Heart left ventricle (tissue), 16 donors: ENCODE data around the gene UFC1. TPM values are rescaled to one million over a fixed set of nuclear protein-coding genes. Genes with fewer than 3 reads are reported as not detected.

ENCODE experiments used
- ATAC-seq, 4 donors: fragments of 200-7000 bp; cut with Tn5 transposase; one replicate each; pipeline ENCODE4 v1.9.1; 2020 to 2022; ENCODE audit warnings: moderate library complexity in 4 of 4, mild to moderate bottlenecking in 3 of 4, moderate number of reproducible peaks in 1 of 4
- DNase-seq, 5 donors: peaks; one replicate each; pipeline ENCODE4 v3.0.0-alpha.2; 2020
- H3K27ac ChIP-seq, 12 donors: fragments of 200-600 bp; sonication (generic) in 4 of 12; one replicate each; pipeline versions ENCODE4 v1.5.0 to v1.8.0; 2016 to 2022; ENCODE audit warnings: mild to moderate bottlenecking in 2 of 12
- H3K27me3 ChIP-seq, 9 donors: fragments of 200-600 bp; sonication (generic) in 2 of 9; one replicate each; pipeline versions ENCODE4 v1.5.1 to v1.8.0; 2016 to 2022; ENCODE audit warnings: mild to moderate bottlenecking in 3 of 9
- H3K36me3 ChIP-seq, 9 donors: fragments of 200-600 bp; sonication (generic) in 2 of 9; one replicate each; pipeline versions ENCODE4 v1.5.0 to v1.8.0; 2018 to 2022; ENCODE audit warnings: mild to moderate bottlenecking in 2 of 9
- H3K4me1 ChIP-seq, 12 donors: fragments of 200-600 bp; sonication (generic) in 4 of 12; one replicate each; pipeline versions ENCODE4 v1.5.0 to v1.8.0; 2016 to 2022; ENCODE audit warnings: mild to moderate bottlenecking in 3 of 12
- H3K4me3 ChIP-seq, 12 donors: fragments of 200-600 bp; sonication (generic) in 4 of 12; one replicate each; pipeline versions ENCODE4 v1.5.0 to v1.8.0; 2017 to 2022; ENCODE audit warnings: mild to moderate bottlenecking in 9 of 12, moderate library complexity in 4 of 12
- H3K9me3 ChIP-seq, 12 donors: fragments of 200-600 bp; sonication (generic) in 4 of 12; one replicate each; pipeline versions ENCODE4 v1.5.0 to v1.8.0; 2016 to 2022; ENCODE audit warnings: mild to moderate bottlenecking in 1 of 12
- CTCF ChIP-seq, 12 donors: fragments of 200-600 bp; sonication (generic) in 4 of 12; IDR thresholded peaks; one replicate each; pipeline versions ENCODE4 v1.5.0 to v1.8.0; 2018 to 2022; ENCODE audit warnings: antibody characterized with exemption in 12 of 12, mild to moderate bottlenecking in 5 of 12
- POLR2A ChIP-seq, 2 donors: fragments of 450-650 bp; IDR thresholded peaks; one replicate each; pipeline ENCODE4 v1.6.1; 2017; ENCODE audit warnings: antibody characterized with exemption in 2 of 2, mild to moderate bottlenecking in 2 of 2, moderate library complexity in 2 of 2
- WGBS, 4 donors: extraction: QIAGEN DNeasy Blood & Tissue Kit in 2 of 4; methylation state at CpG; one replicate each; pipeline versions ENCODE4 v1.1.5 to v1.1.7; 2013 to 2018; 5-methylcytosine and 5-hydroxymethylcytosine counted together
- intact Hi-C, 10 donors: fragments of 100-400 bp; cut with DNase I; formaldehyde crosslinking; loops; one replicate each; pipeline versions ENCODE4 v1.11.1 to v1.14.2; 2022
- polyA plus RNA-seq, 2 donors: library from polyadenylated mRNA; stranded (reverse); fragments of 200-250 nt; gene quantifications; one replicate each; pipeline ENCODE4 v1.2.3, GENCODE V29; 2013
- total RNA-seq, 9 donors: library from RNA; depleted of rRNA in 2 of 9; stranded (reverse); fragments of >200 nt in 2 of 9; fragmentation: NEBNext Ultra II Directional in 3 of 9; extraction: Animal tissue kit (Norgen Biotek cat#: 25700) in 3 of 9; gene quantifications; one replicate each; pipeline versions ENCODE4 v1.1.0 to v1.2.4, GENCODE V29; 2016 to 2023
- donor health status: ischemic (EF 13 %, LVEDD 7.1; RV severe dilation, severe dysfunction).
- donor health status: healthy with polysubstance abuse.
- donor health status: DM: no; HTN: yes; CAD: no.
- donor health status: DM: no; HTN: no; CAD: no.
- donor health status: ischemic (EF 25% LVEDD 6.9; RV normal size, moderate dysfunction).
- donor health status: ischemic (EF 25% LVEDD 5.7; RV mildly dilated, moderate dysfunction).
- donor health status: healthy.
- donor health status: DM: yes; HTN: yes; CAD: no.
- donor health status: ischemic (EF 35%, LVEDD 5.7; RV mildly dilated, moderate dysfunction).
- donor health status: nonischemic (EF 11% LVEDD 7.7; RV severe dilation, severe dysfunction).
- donor health status: DM: yes; HTN: yes; CAD: no.
- donor health status: PGD.
- donor health status: ischemic (EF 29% LVEDD 5.4; RV normal size, mild dysfunction).
- donor health status: nonischemic (EF 23%, LVEDD 6.1; RV moderate dilation, normal function).

Gene UFC1
- total and polyA plus RNA-seq, 11 donors = 54.4 to 131 (median 73.2) TPM

- peaks cover 0 to 83% (median 70%) of the 10 kb centered on the region in 9 donors for H3K36me3 ChIP-seq
- no peak for TF ChIP-seq POLR2A (IDR thresholded peaks at IDR 0.05)
- no peak for TF ChIP-seq CTCF (IDR thresholded peaks at IDR 0.05)
- 82 to 88% (median 84%) methylated on average over 12 of the region's 12 CpGs for WGBS, 4 donors
- H3K27ac ChIP-seq = peak overlapping the region in 4 of 12 donors; percentile 51 to 73 (median 61)
- ATAC-seq (no peak), DNase-seq (no peak)
- intact Hi-C loops = no loop called here
- H3K4me3 ChIP-seq = no peak overlapping the region
- no peaks in the 10 kb centered on the region for H3K27me3 ChIP-seq
- H3K9me3 ChIP-seq = no peaks in the 10 kb centered on the region
- H3K4me1 ChIP-seq = peaks cover 6 to 44% (median 30%) of the 10 kb centered on the region in 12 donors
These were observed 17.9 kb downstream of the UFC1 start for GRCh38 chr1:161171696-161172095.

DNA sequence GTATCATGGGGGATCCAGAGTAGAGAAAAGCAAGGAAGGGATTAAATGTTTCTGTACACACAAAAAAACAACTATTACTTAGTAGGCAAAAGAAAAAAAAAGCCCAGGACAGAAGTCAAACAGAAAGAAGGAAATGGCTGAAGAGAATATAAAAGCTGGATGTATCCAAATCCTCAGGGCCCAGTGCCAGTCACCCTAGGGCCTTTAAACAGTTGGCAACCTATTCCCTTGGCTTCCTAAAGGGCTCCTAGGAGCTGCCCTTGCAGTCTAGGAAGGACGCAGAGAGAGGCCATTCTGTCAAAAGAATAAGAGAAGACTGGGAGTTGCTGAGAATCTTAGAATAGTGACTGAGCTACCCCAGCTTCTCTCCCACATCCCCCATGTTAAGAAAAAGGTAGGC, 18.6 kb downstream of the UFC1 start:
- no peak for ATAC-seq
- DNase-seq = no peak

DNA sequence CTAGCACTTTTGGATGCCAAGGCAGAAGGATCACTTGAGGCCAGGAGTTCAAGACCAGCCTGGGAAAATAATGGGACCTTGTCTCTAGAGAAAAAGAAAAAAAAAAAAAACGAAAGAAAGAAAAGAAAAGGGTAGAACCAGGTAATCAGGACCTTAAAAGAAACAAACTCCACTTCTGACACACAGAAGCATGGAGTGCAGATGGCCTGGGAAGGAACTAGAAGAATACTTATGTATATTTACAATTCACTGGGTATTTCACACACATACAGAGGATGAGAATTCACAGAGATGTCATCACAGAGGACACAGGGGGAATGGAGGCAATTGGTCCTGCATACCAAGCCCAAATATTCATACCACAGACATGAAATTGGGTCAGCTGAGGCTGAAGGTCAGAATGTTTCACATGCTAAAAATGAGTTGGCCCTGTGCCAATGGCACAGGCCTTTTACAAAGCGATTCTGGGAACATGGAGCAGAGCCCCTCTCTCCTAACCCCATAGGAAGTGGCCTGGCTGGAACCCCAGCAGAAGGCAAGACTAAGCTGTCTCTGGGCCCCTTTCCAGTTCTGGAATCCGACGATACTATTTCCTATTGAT, 19.1 kb downstream of the UFC1 start:
- no peak for TF ChIP-seq POLR2A (IDR thresholded peaks at IDR 0.05)
- no peak for TF ChIP-seq CTCF (IDR thresholded peaks at IDR 0.05)
- DNase-seq (peak in 3 of 5 donors; percentile 44 to 66 (median 50)), ATAC-seq (peak in 1 of 4 donors; percentile 19)
- H3K9me3 ChIP-seq = no peaks in the 10 kb centered on the region
- intact Hi-C loops = no loop called here
- WGBS, 4 donors = 11 to 33% (median 22%) methylated on average over 4 of the region's 4 CpGs
- H3K4me3 ChIP-seq = no peak overlapping the region
- H3K27ac ChIP-seq = peak overlapping the region in 11 of 12 donors; percentile 22 to 73 (median 50)
- peaks cover 6 to 41% (median 27%) of the 10 kb centered on the region in 12 donors for H3K4me1 ChIP-seq
- no peaks in the 10 kb centered on the region for H3K27me3 ChIP-seq
- peaks cover 0 to 81% (median 70%) of the 10 kb centered on the region in 9 donors for H3K36me3 ChIP-seq

More for the DNA sequence above, 18.6 kb downstream of the UFC1 start:
- Histone ChIP-seq H3K27me3 (no peaks in the 10 kb centered on the region), H3K4me3 (no peak overlapping the region), H3K9me3 (no peaks in the 10 kb centered on the region), H3K27ac (peak overlapping the region in 11 of 12 donors; percentile 7 to 73 (median 50)), H3K4me1 (peaks cover 6 to 38% (median 26%) of the 10 kb centered on the region in 12 donors), H3K36me3 (peaks cover 0 to 83% (median 70%) of the 10 kb centered on the region in 9 donors)
- no peak for TF ChIP-seq POLR2A (IDR thresholded peaks at IDR 0.05)
- no peak for TF ChIP-seq CTCF (IDR thresholded peaks at IDR 0.05)
- intact Hi-C loops = no loop called here
- 64 to 89% (median 72%) methylated on average over 1 of the region's 1 CpG for WGBS, 4 donors

DNA sequence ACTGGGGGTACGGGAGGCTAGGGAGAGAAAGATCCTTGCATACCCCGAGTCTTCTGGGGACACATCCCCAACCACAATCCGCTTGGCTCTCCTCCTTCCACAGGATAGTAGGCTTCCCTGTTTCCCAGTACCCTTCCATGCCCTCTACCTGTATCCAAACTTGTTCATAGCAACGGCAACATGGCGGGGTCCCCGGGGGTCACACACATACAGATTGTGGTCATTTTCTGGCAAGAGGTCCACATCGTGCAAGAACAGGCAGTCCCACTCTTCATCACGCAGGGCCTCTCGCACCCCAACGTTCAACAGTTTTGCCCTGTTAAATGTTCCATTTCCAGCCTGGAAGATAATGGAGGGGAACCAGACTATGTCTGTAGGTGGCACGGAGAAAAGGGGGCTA, 19.9 kb downstream of the UFC1 start:
- Histone ChIP-seq H3K27me3 (no peaks in the 10 kb centered on the region), H3K4me3 (no peak overlapping the region), H3K36me3 (peaks cover 0 to 74% (median 69%) of the 10 kb centered on the region in 9 donors), H3K4me1 (peaks cover 6 to 44% (median 29%) of the 10 kb centered on the region in 12 donors), H3K9me3 (no peaks in the 10 kb centered on the region), H3K27ac (peak overlapping the region in 10 of 12 donors; percentile 22 to 73 (median 49))
- 93 to 96% (median 94%) methylated on average over 11 of the region's 11 CpGs for WGBS, 4 donors
- TF ChIP-seq CTCF (IDR thresholded peaks at IDR 0.05) = no peak
- TF ChIP-seq POLR2A (IDR thresholded peaks at IDR 0.05) = no peak
- DNase-seq (peak in 1 of 5 donors; percentile 14), ATAC-seq (no peak)
- intact Hi-C loops = no loop called here
